ENCODE results near the gene BMF.

The BMF gene

DNA sequence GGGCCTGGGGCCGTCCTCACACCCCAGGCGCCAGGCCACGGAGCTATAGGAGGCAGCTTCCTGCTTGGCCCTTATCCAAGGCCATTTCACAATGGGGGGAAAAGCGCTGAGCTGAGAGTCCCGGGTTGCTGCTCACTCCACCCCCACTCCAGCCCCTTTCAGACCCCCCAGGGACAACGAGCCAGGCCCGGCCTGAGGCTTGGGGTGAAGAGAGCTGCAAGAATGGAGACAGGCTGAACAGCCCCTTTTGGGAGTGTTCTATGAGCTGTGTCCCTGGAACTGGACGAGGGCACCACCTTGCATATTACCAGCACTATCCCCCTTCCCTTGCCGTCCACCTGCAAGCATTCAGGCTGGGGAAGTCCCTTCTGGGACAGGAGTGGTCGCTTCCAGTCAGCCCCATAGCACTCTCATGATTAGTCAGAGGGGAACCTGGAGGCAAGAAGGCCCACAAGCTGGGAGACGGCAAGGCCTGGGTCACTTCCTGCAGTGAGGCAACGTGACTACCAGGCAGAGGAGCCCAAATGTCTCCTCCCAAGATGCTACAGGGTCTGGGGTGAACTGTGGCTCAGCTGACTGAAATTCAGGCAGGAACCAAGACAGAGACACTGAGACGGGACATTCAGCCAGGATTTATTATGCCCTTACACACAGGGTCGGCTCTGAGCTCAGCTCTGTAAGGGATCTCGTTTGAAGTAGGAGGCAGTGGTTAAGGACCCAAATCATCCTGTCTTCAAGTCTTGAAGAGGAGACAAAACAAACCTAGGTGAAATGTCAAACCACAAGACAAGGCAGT lies 61.1 kb downstream of the BMF start:
- DNase-seq: peak; percentile 57

DNA sequence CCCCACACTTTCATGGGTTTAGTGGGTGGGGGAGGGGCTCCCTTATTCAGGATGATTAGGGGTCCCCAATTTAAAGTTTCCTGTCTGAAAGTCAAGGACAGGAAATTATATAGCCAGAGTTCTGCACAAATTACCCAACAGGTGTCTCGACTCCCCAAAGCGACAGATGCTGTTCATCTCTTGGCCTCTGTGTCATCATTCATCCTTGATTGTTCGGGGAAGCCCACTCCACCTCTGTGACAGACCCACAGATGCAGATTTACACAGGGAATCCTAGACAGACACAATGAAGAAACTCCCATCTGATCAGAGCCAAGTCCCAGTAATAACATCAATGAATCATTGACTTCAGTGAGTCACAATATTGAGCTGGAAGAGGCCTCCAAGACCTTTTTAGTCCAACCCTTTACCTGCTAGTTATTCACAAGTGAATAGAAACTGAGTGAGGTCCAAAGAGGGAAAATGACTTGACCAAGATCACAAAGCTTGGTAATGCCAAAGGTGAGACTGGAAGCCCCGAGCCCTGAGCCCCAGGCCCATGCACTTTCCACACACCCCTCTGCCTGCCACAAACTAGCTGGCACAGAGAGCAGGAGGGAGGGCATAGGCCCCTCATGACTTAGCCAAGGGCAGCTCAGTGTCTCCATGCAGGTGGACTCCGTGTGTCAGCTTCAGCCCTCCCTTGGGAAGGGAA lies 61.8 kb downstream of the BMF start:
- no peak for DNase-seq

- no peak for DNase-seq
Observed at GRCh38 chr15:40045572-40046217, 63.0 kb downstream of the BMF start.

DNA sequence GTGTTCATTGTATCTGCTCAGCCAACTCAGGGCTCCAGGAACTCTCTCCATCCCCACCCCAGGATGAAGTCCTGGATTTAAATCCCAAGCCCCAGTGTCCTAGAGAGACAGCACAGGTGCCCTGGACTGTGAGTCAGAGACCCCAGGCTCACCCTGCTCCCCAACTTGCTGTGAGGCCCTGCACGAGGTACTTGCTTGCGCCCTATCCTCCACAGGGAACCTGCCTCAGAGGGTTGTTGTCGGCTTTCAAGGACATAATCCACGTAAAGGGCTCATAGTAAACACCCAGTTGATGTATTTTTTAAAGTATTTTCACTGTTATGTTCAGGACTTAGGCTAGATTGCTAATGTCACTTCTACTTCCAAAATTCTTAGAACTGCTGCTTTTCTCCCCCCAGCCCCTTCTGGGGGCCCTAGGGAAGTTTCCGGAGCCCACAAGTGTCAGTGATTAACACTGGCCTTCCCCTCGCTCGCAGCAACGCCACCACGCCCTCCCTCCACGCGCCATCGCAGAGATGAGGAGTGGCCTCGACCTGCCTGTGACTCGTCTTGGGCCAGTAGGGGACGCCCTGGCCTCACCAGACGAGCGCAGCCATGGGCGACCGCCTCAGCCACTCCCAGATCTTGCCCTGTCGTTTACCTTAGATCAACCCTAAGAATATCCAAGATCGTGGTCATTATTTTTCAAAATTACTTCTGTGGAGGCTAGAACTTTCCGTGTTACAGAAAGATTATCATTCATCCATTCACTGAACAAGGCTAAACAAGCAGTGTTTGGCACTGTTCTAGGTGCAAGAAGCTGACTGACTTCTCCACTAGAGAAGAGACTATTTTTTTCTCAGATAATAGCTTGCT lies 63.7 kb downstream of the BMF start:
- DNase-seq: peak; percentile 85

DNA sequence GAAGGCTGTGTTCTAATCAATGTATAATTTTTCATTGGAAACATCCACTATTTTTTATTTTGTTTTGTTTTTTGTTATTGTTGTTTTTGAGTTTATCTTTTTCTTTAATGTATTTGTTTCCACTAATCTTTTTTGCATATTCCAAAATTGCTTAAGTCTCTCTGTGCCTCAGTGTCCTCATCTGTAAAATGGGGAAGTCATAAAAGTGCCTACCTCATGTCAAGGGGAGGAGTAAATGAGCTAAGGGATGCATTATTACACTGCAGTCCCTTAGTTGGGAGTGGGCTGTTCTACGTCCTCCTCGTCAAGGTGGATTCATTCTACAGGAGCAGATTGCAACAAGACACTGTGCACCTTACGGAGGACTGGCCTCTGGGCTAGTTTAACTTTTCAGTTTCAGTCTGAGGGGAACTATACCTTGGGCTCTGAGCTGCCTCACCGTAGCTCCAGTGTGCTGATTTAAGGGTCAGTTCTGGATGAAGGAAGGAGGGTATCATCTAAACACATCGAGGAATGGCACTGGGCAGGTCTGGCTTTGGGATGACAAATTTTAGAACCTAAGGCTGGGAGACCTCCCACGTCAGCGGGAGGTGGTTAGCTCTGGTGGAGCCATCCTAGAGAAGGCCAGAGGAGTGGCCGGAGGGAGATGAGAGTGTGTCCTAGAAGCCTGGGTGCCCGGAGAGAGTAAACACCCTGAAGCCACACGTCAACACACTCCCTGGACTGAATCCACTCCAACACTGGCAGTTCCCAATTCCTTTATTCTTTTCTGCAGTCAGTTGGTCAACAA lies 64.6 kb downstream of the BMF start:
- no peak for DNase-seq

DNA sequence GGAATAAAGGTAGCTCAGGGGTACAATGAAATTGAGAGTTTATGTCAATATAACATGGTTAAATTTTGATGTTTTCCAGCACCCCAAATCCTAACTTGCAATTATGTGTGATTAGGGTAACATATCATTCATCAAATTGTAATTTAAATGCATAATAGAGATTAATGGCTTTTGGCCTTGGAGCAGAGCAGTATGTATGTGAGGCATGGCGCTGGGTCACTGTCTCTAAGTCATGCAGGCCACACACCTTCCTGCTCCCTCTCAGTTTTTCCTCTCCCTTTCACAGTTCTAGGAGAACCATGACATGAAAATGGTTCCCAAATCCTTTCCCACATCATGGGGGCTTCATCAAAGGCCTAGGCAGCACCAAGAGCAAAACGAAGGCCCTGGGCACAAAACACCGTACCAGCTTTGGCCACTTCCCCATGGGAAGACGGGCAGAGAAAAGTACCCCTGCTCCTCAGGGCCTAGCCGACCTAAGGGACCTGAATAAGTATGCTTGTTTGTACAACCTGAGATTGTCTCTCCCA lies 65.8 kb downstream of the BMF start:
- no peak for DNase-seq

DNA sequence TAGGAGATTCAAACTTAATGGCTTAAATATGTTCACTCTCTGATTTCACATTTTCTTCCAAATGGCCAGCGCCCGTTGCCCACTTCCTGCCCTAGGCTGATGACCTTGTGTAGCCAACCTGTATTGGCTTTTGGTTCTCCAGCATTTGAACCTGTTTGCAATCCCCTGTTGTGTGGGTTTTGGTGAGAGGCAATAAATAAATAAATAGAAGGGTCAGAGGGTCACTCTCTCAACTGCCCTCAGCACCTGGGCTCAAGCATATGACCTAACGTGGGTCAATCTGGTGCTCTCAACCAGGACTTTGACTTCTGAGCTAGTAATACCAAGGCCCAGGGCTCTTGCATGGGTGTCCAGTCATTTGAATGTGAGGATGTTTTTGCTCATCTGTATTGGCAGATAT lies 67.9 kb downstream of the BMF start:
- DNase-seq: no peak

DNA sequence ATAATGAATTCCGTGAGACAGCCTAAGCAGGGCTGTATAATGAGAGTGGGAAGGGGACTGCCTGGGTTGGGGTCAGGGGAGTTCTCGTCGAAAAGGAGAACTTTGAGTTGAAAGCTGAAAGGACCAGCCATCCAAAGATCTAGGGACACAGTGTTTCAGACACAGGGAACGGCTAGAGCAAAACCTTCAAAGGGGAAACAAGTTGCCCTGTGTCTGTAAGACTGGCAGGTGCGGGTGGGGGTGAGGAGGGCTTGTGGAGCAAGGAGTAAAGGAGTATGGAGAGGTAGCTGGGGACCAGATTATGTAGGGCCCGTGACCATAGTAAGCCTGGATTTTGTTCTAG lies 68.4 kb downstream of the BMF start:
- DNase-seq: no peak

GRCh38 chr15:40038638-40039543 lies 69.8 kb downstream of the BMF start, which contains the start of gene SRP14:
TSS of gene SRP14 (minus strand) at chr15:40039181. CDS start at chr15:40039116, 65 bp downstream.
- DNase-seq: peak; percentile 91

DNA sequence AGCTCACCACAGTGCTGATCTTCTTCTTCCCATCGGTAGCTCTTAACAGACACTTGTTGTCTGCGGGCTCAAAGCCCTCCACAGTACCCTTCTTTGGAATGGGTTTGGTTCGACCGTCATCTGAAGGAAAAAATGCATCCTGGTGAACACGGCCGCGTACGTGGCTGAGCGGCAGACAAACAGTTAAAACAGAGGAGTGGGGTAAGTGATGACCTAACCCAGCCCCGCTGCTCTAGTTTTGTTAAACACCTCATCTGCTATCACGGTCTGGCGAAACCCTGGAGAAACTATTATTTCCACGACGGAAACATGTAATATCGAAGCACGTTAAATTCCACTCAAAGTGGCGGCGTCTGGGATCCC lies 70.4 kb downstream of the BMF start:
- no peak for DNase-seq

All from activated CD8-positive, alpha-beta memory T cell treated with anti-CD3 and anti-CD28 coated beads, Interleukin-2, amount 50 U/mL, for 4 hours (primary cell).